GOT3 (cell line): ENCODE data around the gene PIAS1.
"Not testable (repeated sequence)": the region's sequence is repeated elsewhere in the genome, so short reads cannot be mapped to it uniquely, and the experiment has no call there.

Experiments
- DNase-seq: peaks from one replicate; lab custom pipeline; 2025; ENCODE audit warnings: mixed read lengths; lab: John Stamatoyannopoulos, UW

Gene PIAS1

DNA sequence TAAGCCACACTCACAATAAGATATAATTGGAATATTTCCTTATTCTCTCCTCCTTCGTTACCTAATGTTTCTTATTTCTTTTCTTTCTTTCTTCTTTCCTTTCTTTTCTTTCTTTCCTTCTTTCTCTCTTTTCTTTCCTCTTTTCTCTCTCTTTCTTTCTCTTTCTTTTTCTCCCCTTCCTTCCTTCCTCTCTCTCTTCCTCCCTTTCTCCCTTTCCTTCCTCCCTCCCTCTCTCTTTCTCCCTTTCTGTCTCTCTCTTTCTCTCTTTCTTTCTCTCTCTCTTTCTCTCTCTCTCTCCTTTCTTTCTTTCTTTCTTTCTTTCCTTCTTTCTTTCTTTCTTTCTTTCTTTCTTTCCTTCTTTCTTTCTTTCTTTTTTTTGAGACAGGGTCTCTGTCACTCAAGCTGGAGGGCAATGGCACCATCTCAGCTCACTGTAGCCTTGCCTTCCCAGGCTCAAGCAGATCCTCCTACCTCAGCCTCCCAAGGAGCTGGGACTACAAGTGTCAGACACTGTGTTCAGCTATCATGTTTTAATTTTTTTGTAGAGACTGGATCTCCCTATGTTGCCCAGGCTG is 19.3 kb upstream of the PIAS1 start:
- no peak for DNase-seq

DNA sequence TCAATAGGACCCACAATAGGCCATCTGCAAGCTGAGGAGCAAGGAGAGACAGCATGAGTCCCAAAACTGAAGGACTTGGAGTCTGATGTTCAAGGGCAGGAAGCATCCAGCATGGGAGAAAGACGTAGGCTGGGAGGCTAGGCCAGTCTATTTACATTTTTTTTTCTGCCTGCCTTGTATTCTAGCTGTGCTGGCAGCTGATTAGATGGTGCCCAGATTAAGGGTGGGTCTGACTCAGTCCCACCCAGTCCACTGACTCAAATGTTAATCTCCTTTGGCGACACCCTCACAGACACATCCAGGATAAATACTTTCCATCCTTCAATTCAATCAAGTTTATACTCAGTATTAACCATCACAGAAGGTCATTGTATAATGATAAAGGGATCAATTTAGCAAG is 15.9 kb upstream of the PIAS1 start:
- DNase-seq = no peak

DNA sequence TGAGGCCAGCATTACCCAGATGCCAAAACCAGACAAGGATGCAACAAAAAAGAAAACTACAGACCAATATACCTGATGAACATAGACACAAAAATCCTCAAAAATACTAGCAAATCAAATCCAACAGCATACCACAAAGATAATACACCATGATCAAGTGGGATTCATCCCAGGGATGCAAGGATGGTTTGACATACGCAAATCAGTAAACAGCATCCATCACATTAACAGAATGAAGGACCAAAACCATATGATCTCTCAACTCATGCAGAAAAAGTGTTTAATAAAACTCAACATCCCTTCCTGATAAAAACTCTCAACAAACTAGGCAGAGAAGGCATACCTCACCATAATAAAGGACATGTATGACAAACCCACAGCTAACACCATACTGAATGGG is 14.0 kb upstream of the PIAS1 start:
- DNase-seq = no peak

DNA sequence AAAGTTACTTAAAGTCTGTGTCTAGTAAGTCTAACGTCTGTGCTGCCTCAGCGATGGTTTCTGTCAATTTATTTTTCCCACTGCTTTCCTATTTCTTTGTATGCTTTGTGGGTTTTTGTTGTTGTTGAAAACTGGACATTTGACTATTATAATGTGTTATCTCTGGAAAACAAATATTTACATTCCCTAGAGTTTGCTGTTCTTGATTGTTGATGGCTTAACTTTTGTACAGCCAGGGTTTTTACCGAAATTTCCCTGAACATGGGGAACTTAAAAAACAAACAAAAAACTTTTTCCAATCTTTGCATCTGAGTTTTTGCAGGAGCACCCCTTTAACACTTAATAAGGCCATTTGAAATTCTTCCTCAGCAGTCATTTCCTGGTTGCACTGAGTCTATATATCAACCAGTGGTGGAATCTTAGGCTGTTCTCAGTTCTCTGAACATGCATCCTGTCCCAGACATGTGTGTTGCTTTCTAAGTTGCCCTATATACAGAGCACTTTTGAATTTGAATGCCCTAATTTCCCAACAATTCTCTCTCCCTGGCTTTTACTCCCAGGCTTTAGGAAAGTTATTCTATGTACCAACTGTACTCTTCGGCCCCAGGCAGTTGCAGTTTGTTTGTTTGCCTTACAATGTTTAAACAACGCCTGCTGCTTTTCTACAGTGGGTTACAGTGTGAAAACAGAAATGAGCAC is 11.8 kb upstream of the PIAS1 start:
- DNase-seq = no peak

DNA sequence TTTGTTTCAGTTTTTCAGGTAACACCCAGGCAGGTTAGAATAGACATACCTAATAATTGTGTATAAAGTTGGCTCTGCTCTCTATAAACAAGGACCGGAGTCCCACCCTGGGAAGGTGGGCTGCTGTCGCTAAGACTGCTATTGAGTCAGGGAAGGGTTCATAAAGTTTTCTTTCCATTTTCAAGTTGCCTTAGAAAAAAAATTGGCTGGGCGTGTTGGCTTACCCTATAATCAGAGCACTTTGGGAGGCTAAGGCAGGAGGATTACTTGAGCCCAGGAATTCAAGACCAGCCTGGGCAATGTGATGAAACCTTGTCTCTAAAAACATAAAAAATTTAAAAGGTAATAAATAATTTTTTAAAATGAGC is 11.3 kb upstream of the PIAS1 start:
- no peak for DNase-seq

DNA sequence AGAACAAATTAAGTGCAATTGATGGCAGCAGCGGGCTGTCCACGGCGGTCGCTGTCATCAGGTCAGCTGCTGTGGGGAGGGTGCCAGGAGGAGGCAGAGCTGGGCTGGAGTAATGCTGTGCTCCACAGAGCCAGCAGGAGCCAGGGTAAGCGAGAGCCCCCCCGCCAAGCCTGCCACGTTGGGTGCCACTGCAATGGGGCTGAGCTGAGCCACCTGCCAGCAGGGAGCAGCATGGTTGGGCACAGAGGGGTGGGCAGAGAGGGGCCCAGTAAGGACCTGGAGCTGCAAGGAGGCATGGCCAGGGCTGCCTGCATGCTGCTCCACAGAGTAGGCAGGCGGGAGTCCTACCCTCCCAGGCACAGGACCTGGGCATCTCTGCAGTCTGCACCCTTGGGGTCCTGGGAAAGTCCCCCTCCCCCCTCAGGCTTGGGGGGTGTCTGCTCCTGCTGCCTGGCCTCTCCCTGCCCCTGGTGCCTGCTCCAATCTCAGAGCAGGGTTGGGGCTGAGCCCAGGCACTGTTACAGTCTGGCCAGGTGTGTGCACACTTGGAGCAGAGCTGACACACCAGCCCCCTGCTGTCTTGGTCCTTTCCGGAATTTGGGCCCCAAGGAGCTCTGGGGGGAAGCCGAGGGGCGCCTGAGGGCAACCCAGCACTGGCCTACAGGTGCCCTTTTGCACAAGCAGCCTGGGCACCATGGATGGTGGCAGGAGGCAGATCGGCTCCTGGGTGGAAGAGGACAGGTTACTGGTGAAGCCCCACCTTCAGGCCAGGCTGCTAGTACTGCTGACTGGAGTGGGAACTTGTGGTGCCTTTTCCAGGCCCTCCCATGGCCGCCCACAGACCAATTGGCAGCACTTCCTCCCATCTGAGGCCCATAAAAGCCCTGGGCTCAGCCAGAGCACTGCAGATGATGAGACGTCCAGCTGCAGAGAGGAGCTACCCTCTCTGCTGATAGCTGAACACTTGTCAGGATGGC is 8.5 kb upstream of the PIAS1 start:
- no peak for DNase-seq

DNA sequence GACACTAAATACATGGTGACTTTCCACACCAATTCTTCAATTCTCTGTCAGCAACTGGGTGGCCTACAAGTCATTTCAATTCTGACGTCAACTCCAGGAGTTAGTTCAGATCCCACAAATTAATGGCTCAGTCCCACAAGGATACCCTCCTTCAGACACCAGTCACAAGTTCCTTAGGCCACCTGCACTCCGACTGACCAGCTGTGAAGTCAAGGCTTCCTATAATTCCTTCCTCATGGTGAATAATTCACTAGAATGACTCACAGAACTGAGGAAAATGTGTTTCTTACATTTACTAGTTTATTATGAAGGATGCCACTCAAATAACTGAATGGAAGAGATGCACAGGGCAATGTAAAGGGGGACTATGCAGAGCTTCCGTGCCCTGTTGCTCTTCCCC is 6.3 kb upstream of the PIAS1 start:
- no peak for DNase-seq

DNA sequence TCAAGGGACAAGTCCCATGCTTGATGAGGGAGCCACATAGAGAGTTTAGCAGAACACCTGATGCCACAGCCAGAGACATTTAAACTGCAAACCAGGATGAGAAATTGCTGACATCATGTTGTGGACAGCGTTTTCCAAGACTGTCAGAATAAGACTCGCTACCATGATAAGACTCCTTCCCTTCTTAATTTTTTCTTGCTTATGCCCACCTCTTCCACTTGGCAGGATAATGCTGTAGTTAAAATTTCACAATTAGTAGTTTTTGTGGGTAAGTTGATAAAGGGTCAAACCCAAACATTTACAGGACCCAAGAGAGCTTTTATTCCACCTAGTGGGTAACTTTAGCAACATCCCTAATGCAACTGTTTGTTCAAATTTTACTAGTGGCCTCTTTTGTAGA is 3.0 kb upstream of the PIAS1 start:
- DNase-seq = no peak

DNA sequence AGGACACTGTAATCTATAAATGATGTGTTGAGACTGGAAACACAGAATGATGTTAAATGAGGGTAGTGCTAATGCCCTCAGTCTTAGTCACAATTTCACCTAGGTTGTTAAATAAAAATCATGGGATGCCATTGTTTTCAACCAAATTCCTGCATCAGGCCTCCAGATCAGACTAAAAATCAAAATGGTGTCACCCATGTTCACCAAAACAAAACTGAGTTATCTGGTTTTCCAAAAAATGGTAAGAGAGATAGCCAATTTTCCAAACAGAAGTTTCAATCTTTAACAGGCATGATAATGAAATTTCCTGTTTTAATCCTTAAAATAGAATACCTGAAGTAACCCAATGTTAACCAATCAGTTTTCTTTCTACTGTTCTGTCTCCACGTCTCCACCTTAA is 2.2 kb upstream of the PIAS1 start:
- DNase-seq = no peak

DNA sequence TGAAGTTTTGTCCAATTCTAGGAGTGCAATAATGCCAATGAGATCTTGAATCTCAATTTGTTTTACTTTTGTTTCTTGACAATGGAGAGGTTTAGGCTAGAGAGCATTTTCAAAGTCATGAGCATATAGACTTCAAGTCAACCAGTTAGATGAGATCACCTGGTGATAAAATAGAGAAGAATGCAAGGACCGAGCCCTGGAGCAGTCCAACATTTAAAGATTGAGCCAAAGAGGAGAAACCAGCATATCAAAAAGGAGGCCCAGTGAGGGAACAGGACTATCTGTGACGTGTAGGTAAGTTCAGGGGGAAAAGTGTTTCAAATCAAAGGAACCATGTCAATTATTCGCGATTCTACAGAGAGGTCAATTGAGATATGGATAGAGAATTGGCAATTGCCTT is 1.7 kb upstream of the PIAS1 start:
- no peak for DNase-seq

DNA sequence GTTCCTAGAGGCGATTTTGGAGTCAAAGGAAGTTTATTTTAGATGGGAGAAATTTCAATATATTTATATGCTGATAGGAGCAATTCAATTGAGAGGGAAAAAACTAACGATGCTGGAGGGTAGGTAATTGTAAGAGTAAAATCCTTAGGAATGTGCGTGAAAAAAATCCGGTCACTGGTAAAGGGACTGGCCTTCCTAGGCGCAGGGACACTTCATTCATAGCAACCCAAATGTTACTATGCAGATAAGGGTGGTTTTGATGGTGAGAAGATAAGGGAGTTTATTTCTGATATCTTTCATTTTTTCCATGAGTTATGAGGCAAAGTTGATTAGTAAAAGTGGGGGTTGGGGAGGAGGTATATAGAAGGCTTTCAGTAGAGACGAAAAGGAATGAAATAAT is 1.1 kb upstream of the PIAS1 start:
- DNase-seq = no peak

DNA sequence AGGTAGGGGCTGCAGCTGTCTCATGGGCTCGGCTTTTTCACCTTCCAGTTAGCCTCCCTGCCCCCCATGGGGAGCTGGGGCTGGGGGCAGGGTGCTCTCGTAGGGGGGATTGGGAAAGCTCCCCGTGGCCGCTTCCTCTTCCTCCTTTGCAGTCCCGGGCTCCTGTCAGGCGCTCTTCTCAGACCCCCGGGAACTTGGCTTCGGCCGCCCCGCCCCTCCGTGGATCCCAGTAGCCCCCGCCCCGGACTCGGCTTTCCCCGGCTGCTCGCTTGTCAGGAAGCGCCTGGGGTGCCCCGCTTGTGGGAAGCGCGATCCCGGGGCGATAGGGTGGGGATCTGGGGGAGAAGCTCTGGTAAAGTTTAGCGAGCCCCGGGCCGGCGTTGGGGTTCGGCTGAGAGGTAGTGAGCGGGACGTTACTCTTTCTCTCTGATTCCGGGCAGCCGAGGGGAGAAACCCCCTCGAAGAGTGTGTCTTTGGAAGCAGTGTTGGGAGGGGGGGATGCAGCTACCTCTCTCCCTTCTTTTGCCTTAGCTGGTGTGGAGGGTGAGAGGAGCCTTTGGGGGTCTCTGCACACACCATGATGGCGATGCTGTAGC is 611 bp downstream of the PIAS1 start:
- DNase-seq = no peak

DNA sequence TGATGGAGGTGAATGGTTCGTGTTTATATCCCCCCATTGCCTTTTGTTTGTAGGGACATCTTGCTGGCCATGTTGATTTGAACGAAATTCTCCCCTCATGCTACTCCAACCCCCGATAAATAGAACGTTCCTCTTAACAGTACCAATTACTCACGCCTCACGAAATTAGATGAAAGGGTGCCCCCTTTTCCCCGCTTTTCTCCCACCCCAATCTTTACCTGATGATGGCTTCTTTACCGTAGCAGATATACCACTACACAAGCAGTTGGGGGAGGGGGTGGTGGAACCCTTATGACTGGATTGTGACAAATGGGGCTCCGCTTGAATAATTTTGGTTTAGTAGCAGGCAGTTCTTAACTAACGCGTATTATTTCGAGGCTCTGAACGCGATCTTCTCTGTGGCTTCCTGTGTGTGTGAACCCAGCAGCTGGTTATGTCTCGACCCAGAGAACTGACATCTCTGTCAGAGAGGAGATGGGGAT is 1.1 kb downstream of the PIAS1 start:
- no peak for DNase-seq

DNA sequence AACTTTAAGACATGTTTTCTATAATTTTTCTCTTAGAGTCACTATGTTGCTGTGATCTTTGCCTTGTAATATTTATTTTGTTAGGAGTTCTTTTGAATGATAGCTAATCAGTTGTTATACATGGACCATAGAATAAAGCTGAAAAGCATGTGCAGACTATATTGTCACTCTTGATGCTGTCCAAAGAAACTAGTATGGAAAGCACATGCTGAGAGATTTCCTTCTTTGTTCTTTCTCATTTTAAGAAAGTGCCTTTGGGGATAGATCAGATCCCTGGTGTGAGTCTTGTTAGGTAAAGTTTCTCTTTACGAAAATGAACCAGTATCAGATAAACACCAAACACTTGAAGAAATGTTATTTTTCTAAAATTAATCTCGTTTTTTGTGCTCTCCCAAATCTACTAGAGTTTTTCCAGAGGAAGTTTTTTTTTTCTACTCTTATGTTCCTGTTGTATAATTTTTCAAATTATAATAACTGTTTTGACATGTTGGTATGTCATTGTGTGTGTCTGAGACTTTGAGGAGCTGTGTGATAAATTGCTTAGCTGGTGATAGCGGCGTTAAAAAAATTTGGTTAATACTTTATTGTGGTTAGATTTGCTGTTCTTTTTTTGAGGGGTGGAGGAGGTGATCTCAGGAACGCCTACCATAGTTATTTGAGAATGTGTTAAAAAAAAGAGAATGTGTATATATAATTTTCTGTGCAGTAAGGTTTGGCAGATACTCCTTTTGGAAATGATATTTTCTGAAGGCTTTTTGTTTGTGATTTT is 2.2 kb downstream of the PIAS1 start:
- no peak for DNase-seq

DNA sequence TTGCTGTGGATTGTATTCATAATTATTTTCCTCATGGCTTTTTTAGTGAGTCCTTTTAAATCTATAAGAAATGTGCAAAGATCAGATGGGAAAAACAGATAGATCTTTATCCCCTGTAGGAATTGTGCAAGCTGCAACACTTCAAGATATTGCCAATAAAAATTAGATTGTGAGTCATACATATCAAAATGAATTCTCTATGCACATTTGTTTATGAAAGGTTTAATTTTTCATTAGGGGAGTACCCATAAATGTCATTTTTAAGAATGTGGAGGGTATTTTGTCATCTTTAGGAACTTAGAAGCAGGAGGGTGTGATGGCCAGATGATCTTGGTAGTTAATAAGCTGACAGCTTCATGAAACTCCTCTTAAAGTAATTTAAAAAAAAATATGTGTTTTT is 2.9 kb downstream of the PIAS1 start:
- no peak for DNase-seq

DNA sequence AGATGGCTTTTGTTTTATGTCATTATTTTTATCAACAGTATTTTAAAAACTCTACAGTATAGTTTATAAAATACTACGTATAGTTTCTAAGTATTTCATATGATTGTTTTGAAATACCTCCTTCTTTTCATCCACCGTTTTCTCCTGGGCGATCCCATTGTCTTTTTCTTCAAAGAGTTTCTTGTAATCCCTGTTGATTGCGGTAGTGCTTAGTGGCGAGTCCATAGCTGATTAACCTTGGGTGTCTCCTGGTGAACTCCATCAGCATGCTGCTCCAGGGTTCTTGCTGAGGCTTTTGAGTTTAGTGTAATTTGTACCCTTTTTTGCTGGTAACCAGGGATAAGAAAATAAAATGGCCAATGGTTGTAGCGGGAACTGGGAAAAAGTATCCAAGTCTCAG is 3.6 kb downstream of the PIAS1 start:
- DNase-seq = no peak

DNA sequence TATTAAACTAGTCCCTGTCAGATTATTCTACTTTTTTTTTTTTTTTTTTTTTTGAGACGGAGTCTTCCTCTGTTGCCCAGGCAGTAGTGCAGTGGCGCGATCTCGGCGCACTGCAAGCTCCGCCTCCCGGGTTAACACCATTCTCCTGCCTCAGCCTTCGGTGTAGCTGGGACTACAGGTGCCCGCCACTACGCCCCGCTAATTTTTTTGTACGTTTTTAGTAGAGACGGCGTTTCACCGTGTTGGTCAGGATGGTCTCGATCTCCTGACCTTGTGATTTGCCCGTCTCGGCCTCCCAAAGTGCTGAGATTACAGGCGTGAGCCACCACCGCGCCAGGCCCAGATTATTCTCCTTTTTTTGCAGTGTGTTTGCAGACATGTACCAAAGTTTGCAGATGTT is 4.9 kb downstream of the PIAS1 start:
- DNase-seq = not testable (repeated sequence)

DNA sequence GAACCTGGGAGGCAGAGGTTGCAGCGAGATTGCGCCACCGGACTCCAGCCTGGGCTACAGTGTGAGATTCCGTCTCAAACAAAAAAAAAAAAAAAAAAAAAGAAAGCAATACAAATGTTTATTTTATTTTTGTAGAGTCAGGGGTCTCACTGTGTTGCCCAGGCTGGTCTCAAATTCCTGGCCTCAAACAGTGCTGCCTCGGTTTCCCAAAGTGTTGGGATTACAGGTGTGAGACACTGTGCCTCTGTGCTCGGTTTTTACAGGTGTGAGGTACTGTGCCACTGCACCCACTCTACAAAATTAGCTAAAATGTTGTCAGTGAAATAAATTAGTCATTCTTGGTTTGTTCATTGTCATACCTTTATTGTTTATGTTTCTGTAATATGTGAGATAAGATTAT is 5.5 kb downstream of the PIAS1 start:
- no peak for DNase-seq

DNA sequence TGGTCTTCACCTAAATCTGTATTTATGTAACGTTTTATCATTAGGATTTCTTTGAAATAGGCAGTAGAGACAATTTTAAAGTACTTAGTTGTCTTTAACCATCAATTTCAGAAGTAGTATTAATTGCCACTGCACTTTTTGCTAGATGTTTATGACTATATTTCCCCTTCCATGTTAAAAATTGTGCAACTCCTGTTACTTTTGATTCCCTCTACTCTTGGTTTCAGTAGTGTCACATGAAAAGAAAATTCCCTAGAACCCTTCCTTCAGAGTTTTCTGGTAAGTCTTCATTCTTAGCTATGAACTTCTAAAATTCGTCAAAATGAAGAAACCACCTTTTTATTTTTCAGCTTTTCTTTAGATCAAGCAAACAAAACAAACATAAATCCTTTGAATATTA is 7.1 kb downstream of the PIAS1 start:
- DNase-seq = no peak

DNA sequence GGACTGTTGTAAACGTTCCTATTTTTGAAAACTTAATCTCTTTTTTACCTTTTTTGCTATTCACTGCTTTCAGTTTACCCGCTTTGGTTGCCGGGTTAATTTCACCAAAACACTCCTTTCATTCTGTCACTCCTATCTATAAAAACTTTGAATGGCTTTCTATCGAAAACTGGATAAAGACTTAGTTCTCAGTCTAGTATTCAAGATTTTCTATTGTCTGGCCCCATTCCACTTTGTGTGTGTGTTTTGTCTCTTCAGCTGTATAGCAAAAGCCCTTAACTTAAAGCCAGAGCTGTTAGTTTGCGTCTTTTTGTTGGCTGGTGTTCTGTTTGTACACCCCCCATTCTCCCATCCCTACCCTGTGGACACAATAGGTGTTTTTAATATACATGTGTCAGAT is 7.5 kb downstream of the PIAS1 start:
- no peak for DNase-seq

DNA sequence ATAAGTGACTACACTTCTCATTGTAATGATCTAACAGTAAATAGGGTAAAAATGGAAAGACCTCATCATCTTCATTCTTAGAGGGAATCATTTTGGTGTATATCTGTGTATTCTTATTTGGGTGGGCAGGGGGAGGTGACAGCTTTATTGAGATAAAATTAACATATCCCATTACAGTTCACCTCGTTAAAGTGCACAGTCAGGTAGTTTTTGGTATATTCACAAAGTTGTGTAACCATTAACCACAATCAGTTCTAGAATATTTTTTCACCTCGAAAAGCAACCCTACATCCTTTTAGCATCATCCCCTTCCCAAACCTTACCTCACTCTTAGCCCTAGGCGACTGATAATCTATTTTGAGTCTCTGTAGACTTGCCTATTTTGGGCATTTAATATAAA is 8.1 kb downstream of the PIAS1 start:
- DNase-seq = no peak

DNA sequence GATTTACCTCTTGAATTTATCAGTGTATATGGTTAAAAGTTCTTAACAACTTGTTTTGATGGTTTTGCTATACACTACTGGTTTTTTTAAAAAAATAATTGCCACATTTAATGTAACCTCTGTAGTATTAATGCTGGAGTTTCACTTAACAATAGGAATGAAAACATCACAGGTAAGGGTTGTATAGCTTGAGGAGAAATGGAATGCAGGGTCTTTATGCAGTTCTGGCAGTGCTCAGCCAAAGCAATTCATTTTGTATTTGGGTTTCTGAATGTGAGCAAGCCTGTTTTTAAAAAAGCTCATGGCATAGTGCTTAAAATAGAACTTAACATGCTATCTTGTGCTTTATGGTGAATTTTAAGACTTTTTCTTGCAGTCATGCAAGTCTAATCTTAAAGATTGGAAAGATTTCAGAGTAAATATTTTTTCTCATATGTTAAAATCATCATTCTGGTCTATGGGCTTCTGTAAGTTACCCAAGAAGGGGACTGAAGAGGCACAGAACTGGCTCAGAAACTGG is 8.9 kb downstream of the PIAS1 start:
- no peak for DNase-seq
